ENCODE results near the gene ITIH3. TPM values are rescaled to one million over a fixed set of nuclear protein-coding genes. Genes with fewer than 3 reads are reported as not detected.
A peak's percentile ranks its signal among the peaks of the same experiment; 100 is the strongest.

Gene ITIH3
- total and polyA plus RNA-seq, 2 donors = 0.24 to 4.8 TPM

GRCh38 chr3:52791928-52792327 lies 2.7 kb upstream of the ITIH3 start:
- H3K4me3 ChIP-seq (ENCODE audit: low read length in 2 of 2) = no peak overlapping the region
- DNase-seq (ENCODE audit: low read depth in 6 of 9, low spot score in 9 of 9) = no peak
- H3K9me3 ChIP-seq (ENCODE audit: control insufficient read depth in 2 of 2, insufficient read depth in 1 of 2, low read length in 1 of 2) = no peaks in the 10 kb centered on the region
- no peaks in the 10 kb centered on the region for H3K36me3 ChIP-seq (ENCODE audit: control insufficient read depth in 2 of 2, insufficient read depth in 2 of 2, low read length in 1 of 2)
- no peak overlapping the region for H3K27ac ChIP-seq (ENCODE audit: low read depth in 1 of 2, low read length in 1 of 2)
- H3K27me3 ChIP-seq (ENCODE audit: control insufficient read depth in 2 of 2, insufficient read depth in 1 of 2, low read length in 1 of 2) = no peaks in the 10 kb centered on the region
- 93% methylated on average over 4 of the region's 4 CpGs for WGBS
- H3K4me1 ChIP-seq (ENCODE audit: control insufficient read depth in 2 of 2, insufficient read depth in 2 of 2, low read length in 2 of 2) = peaks cover 0 to 14% of the 10 kb centered on the region in 2 donors

DNA sequence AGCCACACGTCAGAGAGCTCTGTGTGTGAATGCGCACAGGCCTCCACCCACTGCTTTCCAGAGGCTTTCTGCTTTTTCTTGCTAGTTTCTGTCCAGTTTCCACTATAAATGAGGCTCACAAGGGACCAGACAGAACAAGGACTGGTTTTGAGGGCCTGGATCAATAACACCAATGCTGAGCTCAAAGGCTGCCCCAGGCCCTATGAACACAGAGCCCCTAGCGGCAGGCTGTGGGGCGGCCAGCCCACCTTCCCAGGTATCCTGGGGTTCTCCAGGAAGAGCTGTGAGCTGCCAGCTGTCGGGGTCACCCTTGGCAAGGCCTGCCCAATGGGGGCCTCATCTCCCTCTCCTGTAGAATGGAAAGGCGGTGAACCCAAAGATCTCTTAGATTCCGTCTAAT lies 2.2 kb upstream of the ITIH3 start:
- Histone ChIP-seq H3K27me3 (ENCODE audit: control insufficient read depth in 2 of 2, insufficient read depth in 1 of 2, low read length in 1 of 2) (no peaks in the 10 kb centered on the region), H3K9me3 (ENCODE audit: control insufficient read depth in 2 of 2, insufficient read depth in 1 of 2, low read length in 1 of 2) (no peaks in the 10 kb centered on the region), H3K4me1 (ENCODE audit: control insufficient read depth in 2 of 2, insufficient read depth in 2 of 2, low read length in 2 of 2) (peaks cover 0 to 14% of the 10 kb centered on the region in 2 donors), H3K4me3 (ENCODE audit: low read length in 2 of 2) (no peak overlapping the region), H3K36me3 (ENCODE audit: control insufficient read depth in 2 of 2, insufficient read depth in 2 of 2, low read length in 1 of 2) (no peaks in the 10 kb centered on the region), H3K27ac (ENCODE audit: low read depth in 1 of 2, low read length in 1 of 2) (no peak overlapping the region)
- WGBS = 95% methylated on average over 7 of the region's 7 CpGs
- DNase-seq (ENCODE audit: low read depth in 6 of 9, low spot score in 9 of 9) = no peak

DNA sequence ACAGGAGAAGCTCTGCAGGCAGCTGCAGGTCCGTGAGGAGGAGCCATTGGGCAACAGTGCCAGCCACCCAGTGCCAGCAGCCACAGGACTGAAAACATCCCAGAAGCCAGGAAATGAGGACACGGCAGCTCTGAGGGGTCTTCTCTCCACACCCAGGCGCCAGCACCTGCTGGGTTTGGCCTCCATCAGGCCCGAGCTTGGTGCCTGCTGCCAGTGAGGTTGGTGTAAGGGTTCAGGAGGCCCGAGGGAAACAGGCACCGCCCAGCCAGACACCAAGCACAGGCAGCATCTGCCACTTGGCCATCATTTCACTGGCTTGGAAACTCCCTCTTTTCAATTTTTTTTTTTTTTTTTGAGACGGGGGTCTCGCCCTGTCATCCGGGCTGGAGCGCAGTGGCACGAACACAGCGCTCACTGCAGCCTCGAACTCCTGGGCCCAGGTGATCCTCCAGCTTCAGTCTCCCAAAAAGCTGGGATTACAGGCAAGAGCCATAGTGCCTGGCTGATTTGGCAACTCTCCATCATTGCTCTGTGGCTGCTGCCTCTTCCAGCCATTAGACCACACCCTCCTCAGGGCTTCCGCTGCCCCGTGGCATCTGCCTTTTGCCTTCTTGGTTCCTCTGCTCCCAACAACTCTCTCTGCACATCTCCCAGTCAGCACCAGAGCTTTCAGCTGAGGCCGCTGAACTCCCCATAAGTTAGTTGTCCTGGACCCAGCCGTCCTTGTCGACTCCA lies 1.5 kb upstream of the ITIH3 start:
- Histone ChIP-seq H3K4me1 (ENCODE audit: control insufficient read depth in 2 of 2, insufficient read depth in 2 of 2, low read length in 2 of 2) (peaks cover 0 to 14% of the 10 kb centered on the region in 2 donors), H3K9me3 (ENCODE audit: control insufficient read depth in 2 of 2, insufficient read depth in 1 of 2, low read length in 1 of 2) (no peaks in the 10 kb centered on the region), H3K4me3 (ENCODE audit: low read length in 2 of 2) (no peak overlapping the region), H3K27ac (ENCODE audit: low read depth in 1 of 2, low read length in 1 of 2) (no peak overlapping the region), H3K27me3 (ENCODE audit: control insufficient read depth in 2 of 2, insufficient read depth in 1 of 2, low read length in 1 of 2) (no peaks in the 10 kb centered on the region), H3K36me3 (ENCODE audit: control insufficient read depth in 2 of 2, insufficient read depth in 2 of 2, low read length in 1 of 2) (no peaks in the 10 kb centered on the region)
- 91% methylated on average over 18 of the region's 18 CpGs for WGBS
- DNase-seq (ENCODE audit: low read depth in 6 of 9, low spot score in 9 of 9) = no peak

- no peak overlapping the region for H3K4me3 ChIP-seq (ENCODE audit: low read length in 2 of 2)
- no peaks in the 10 kb centered on the region for H3K9me3 ChIP-seq (ENCODE audit: control insufficient read depth in 2 of 2, insufficient read depth in 1 of 2, low read length in 1 of 2)
- no peak overlapping the region for H3K27ac ChIP-seq (ENCODE audit: low read depth in 1 of 2, low read length in 1 of 2)
- peaks cover 0 to 14% of the 10 kb centered on the region in 2 donors for H3K4me1 ChIP-seq (ENCODE audit: control insufficient read depth in 2 of 2, insufficient read depth in 2 of 2, low read length in 2 of 2)
- 92% methylated on average over 9 of the region's 9 CpGs for WGBS
- no peaks in the 10 kb centered on the region for H3K36me3 ChIP-seq (ENCODE audit: control insufficient read depth in 2 of 2, insufficient read depth in 2 of 2, low read length in 1 of 2)
- H3K27me3 ChIP-seq (ENCODE audit: control insufficient read depth in 2 of 2, insufficient read depth in 1 of 2, low read length in 1 of 2) = no peaks in the 10 kb centered on the region
- no peak for DNase-seq (ENCODE audit: low read depth in 6 of 9, low spot score in 9 of 9)
Measured at GRCh38 chr3:52793702-52794611, 639 bp upstream of the ITIH3 start.

- 75% methylated on average over 9 of the region's 9 CpGs for WGBS
- H3K27me3 ChIP-seq (ENCODE audit: control insufficient read depth in 2 of 2, insufficient read depth in 1 of 2, low read length in 1 of 2) = no peaks in the 10 kb centered on the region
- no peaks in the 10 kb centered on the region for H3K36me3 ChIP-seq (ENCODE audit: control insufficient read depth in 2 of 2, insufficient read depth in 2 of 2, low read length in 1 of 2)
- no peaks in the 10 kb centered on the region for H3K9me3 ChIP-seq (ENCODE audit: control insufficient read depth in 2 of 2, insufficient read depth in 1 of 2, low read length in 1 of 2)
- H3K27ac ChIP-seq (ENCODE audit: low read depth in 1 of 2, low read length in 1 of 2) = no peak overlapping the region
- no peak for DNase-seq (ENCODE audit: low read depth in 6 of 9, low spot score in 9 of 9)
- no peak overlapping the region for H3K4me3 ChIP-seq (ENCODE audit: low read length in 2 of 2)
- H3K4me1 ChIP-seq (ENCODE audit: control insufficient read depth in 2 of 2, insufficient read depth in 2 of 2, low read length in 2 of 2) = peaks cover 0 to 14% of the 10 kb centered on the region in 2 donors
Measured at GRCh38 chr3:52795298-52795900, 803 bp downstream of the ITIH3 start.

- no peaks in the 10 kb centered on the region for H3K27me3 ChIP-seq (ENCODE audit: control insufficient read depth in 2 of 2, insufficient read depth in 1 of 2, low read length in 1 of 2)
- H3K4me3 ChIP-seq (ENCODE audit: low read length in 2 of 2) = no peak overlapping the region
- no peak for DNase-seq (ENCODE audit: low read depth in 6 of 9, low spot score in 9 of 9)
- H3K4me1 ChIP-seq (ENCODE audit: control insufficient read depth in 2 of 2, insufficient read depth in 2 of 2, low read length in 2 of 2) = peaks cover 0 to 14% of the 10 kb centered on the region in 2 donors
- 96% methylated on average over 9 of the region's 9 CpGs for WGBS
- H3K36me3 ChIP-seq (ENCODE audit: control insufficient read depth in 2 of 2, insufficient read depth in 2 of 2, low read length in 1 of 2) = no peaks in the 10 kb centered on the region
- H3K27ac ChIP-seq (ENCODE audit: low read depth in 1 of 2, low read length in 1 of 2) = no peak overlapping the region
- no peaks in the 10 kb centered on the region for H3K9me3 ChIP-seq (ENCODE audit: control insufficient read depth in 2 of 2, insufficient read depth in 1 of 2, low read length in 1 of 2)
Measured at GRCh38 chr3:52796411-52796810, 1.8 kb downstream of the ITIH3 start.

- no peak overlapping the region for H3K4me3 ChIP-seq (ENCODE audit: low read length in 2 of 2)
- H3K27ac ChIP-seq (ENCODE audit: low read depth in 1 of 2, low read length in 1 of 2) = no peak overlapping the region
- no peak for DNase-seq (ENCODE audit: low read depth in 6 of 9, low spot score in 9 of 9)
- peaks cover 0 to 10% of the 10 kb centered on the region in 2 donors for H3K4me1 ChIP-seq (ENCODE audit: control insufficient read depth in 2 of 2, insufficient read depth in 2 of 2, low read length in 2 of 2)
- WGBS = 96% methylated on average over 10 of the region's 10 CpGs
- no peaks in the 10 kb centered on the region for H3K27me3 ChIP-seq (ENCODE audit: control insufficient read depth in 2 of 2, insufficient read depth in 1 of 2, low read length in 1 of 2)
- no peaks in the 10 kb centered on the region for H3K9me3 ChIP-seq (ENCODE audit: control insufficient read depth in 2 of 2, insufficient read depth in 1 of 2, low read length in 1 of 2)
- no peaks in the 10 kb centered on the region for H3K36me3 ChIP-seq (ENCODE audit: control insufficient read depth in 2 of 2, insufficient read depth in 2 of 2, low read length in 1 of 2)
Measured at GRCh38 chr3:52798376-52798977, 3.9 kb downstream of the ITIH3 start.

GRCh38 chr3:52798978-52799476 lies 4.4 kb downstream of the ITIH3 start:
- 81% methylated on average over 14 of the region's 14 CpGs for WGBS
- H3K36me3 ChIP-seq (ENCODE audit: control insufficient read depth in 2 of 2, insufficient read depth in 2 of 2, low read length in 1 of 2) = no peaks in the 10 kb centered on the region

More at GRCh38 chr3:52798978-52799476, 4.4 kb downstream of the ITIH3 start:
- Histone ChIP-seq H3K27me3 (ENCODE audit: control insufficient read depth in 2 of 2, insufficient read depth in 1 of 2, low read length in 1 of 2) (no peaks in the 10 kb centered on the region), H3K27ac (ENCODE audit: low read depth in 1 of 2, low read length in 1 of 2) (no peak overlapping the region), H3K4me1 (ENCODE audit: control insufficient read depth in 2 of 2, insufficient read depth in 2 of 2, low read length in 2 of 2) (peaks cover 0 to 13% of the 10 kb centered on the region in 2 donors), H3K9me3 (ENCODE audit: control insufficient read depth in 2 of 2, insufficient read depth in 1 of 2, low read length in 1 of 2) (no peaks in the 10 kb centered on the region), H3K4me3 (ENCODE audit: low read length in 2 of 2) (no peak overlapping the region)
- DNase-seq (ENCODE audit: low read depth in 6 of 9, low spot score in 9 of 9) = peak in 1 of 9 donors; percentile 20

All from thymus (tissue), 11 donors.